BJ (cell line): ENCODE measurements around the gene ACKR1. TPM values are rescaled to one million over a fixed set of nuclear protein-coding genes. Genes with fewer than 3 reads are reported as not detected.

Experiments used
- CTCF ChIA-PET: fragments of 350-600 bp; formaldehyde crosslinking; extraction: SDS; loops from one replicate; lab custom pipeline; 2021; ENCODE audit warnings: antibody characterized with exemption, inconsistent platforms; lab: Yijun Ruan, JAX
- POLR2A ChIA-PET: fragments of 300-600 bp; sonication (Branson Sonifier 250); formaldehyde crosslinking; extraction: SDS; loops from one replicate; lab custom pipeline; 2021; ENCODE audit warnings: antibody characterized with exemption; lab: Charles Lee
- DNase-seq: peaks from one replicate; pipeline ENCODE4 v3.0.0-alpha.2; 2011; ENCODE audit warnings: low read depth
- H3K27me3 ChIP-seq: 2 replicates; pipeline ENCODE4 v1.6.0; 2011; ENCODE audit warnings: low read length; ENCODE audit not compliant: control insufficient read depth, insufficient read depth
- H3K36me3 ChIP-seq: 2 replicates; pipeline ENCODE4 v1.5.1; 2011; ENCODE audit warnings: low read length; ENCODE audit not compliant: control insufficient read depth, insufficient read depth
- H3K4me3 ChIP-seq: 2 replicates; pipeline ENCODE4 v1.5.1; 2011; ENCODE audit warnings: low read depth, mild to moderate bottlenecking, control low read depth, low read length
- CTCF ChIP-seq: IDR thresholded peaks from 2 replicates; pipeline ENCODE4 v1.5.1; 2011; ENCODE audit warnings: low read depth, mild to moderate bottlenecking, control low read depth, inconsistent platforms, low read length, moderate library complexity; ENCODE audit not compliant: insufficient read depth
- polyA plus RNA-seq: library from polyadenylated mRNA; depleted of rRNA; stranded (reverse); fragments of >200 nt; gene quantifications from 2 replicates; pipeline ENCODE4 v1.2.3, GENCODE V29; 2011

The ACKR1 gene
- polyA plus RNA-seq, 1 experiment, result not detected

- DNase-seq, result no peak
- POLR2A ChIA-PET, result no interaction called here
- TF ChIP-seq CTCF, result no peak
- Histone ChIP-seq H3K4me3 (no peak overlapping the region), H3K36me3 (no peaks in the 10 kb centered on the region), H3K27me3 (peaks cover 16% of the 10 kb centered on the region)
- CTCF ChIA-PET, result interaction anchor here (1.9 kb wide), 1 partner anchor 12 kb away, joined by 7 read pairs; no protein-coding TSS in a partner anchor
Observed at GRCh38 chr1:159172614-159173291, 31.9 kb upstream of the ACKR1 start.

GRCh38 chr1:159173320-159173719, 31.4 kb upstream of the ACKR1 start:
- no peak for TF ChIP-seq CTCF
- H3K27me3 ChIP-seq, result peaks cover 14% of the 10 kb centered on the region
- ChIA-PET CTCF (interaction anchor here (0.6 to 1.9 kb wide), 2 partner anchors 13 to 720 kb away, joined by 3 to 7 read pairs; no protein-coding TSS in a partner anchor), POLR2A (no interaction called here)
- no peaks in the 10 kb centered on the region for H3K36me3 ChIP-seq
- no peak overlapping the region for H3K4me3 ChIP-seq
- DNase-seq, result no peak

GRCh38 chr1:159175571-159175970, 29.1 kb upstream of the ACKR1 start:
- Histone ChIP-seq H3K4me3 (no peak overlapping the region), H3K36me3 (no peaks in the 10 kb centered on the region), H3K27me3 (peaks cover 14% of the 10 kb centered on the region)
- no peak for TF ChIP-seq CTCF
- ChIA-PET POLR2A (no interaction called here), CTCF (interaction anchor here (2.0 to 2.1 kb wide), 2 partner anchors 14 to 22 kb away, joined by 8 to 13 read pairs; no protein-coding TSS in a partner anchor)
- no peak for DNase-seq

- H3K36me3 ChIP-seq, result no peaks in the 10 kb centered on the region
- DNase-seq, result no peak
- POLR2A ChIA-PET, result no interaction called here
- peaks cover 2% of the 10 kb centered on the region; the same call in 1 of the 2 replicates for H3K27me3 ChIP-seq
- CTCF ChIA-PET, result interaction anchor here (0.6 to 1.0 kb wide), 2 partner anchors 44 to 45 kb away, joined by 3 read pairs; no protein-coding TSS in a partner anchor
- no peak for TF ChIP-seq CTCF
- H3K4me3 ChIP-seq, result no peak overlapping the region
Observed at GRCh38 chr1:159177272-159177907, 27.3 kb upstream of the ACKR1 start.

GRCh38 chr1:159179906-159180305, 24.8 kb upstream of the ACKR1 start:
- Histone ChIP-seq H3K36me3 (no peaks in the 10 kb centered on the region), H3K4me3 (no peak overlapping the region), H3K27me3 (no peaks in the 10 kb centered on the region)
- TF ChIP-seq CTCF, result no peak
- DNase-seq, result no peak
- ChIA-PET POLR2A (no interaction called here), CTCF (no interaction called here)
